NCI-H526 treated with DMSO at 0.1 percent for 48 hours (cell line): ENCODE measurements around the gene KRTCAP2.
A peak's percentile ranks its signal among the peaks of the same experiment; 100 is the strongest.
"Not testable (repeated sequence)": the region's sequence is repeated elsewhere in the genome, so short reads cannot be mapped to it uniquely, and the experiment has no call there.

Experiments
- DNase-seq: peaks from one replicate; lab custom pipeline; 2025; lab: John Stamatoyannopoulos, UW

Gene KRTCAP2

GRCh38 chr1:155168456-155169210 lies 4.5 kb downstream of the KRTCAP2 start:
- no peak for DNase-seq

GRCh38 chr1:155168105-155168445 lies 5.0 kb downstream of the KRTCAP2 start:
- not testable (repeated sequence) for DNase-seq

- peak; percentile 97 for DNase-seq
These were observed 5.7 kb downstream of the KRTCAP2 start for GRCh38 chr1:155167166-155168104.

- no peak for DNase-seq
These were observed 6.5 kb downstream of the KRTCAP2 start for GRCh38 chr1:155166471-155167165.

- DNase-seq: no peak
These were observed 7.0 kb downstream of the KRTCAP2 start for GRCh38 chr1:155166051-155166470.

- DNase-seq: not testable (repeated sequence)
These were observed 8.5 kb downstream of the KRTCAP2 start for GRCh38 chr1:155164625-155165024.

- not testable (repeated sequence) for DNase-seq
These were observed 9.3 kb downstream of the KRTCAP2 start for GRCh38 chr1:155163785-155164184.

- DNase-seq: not testable (repeated sequence)
These were observed 10.5 kb downstream of the KRTCAP2 start for GRCh38 chr1:155162631-155163030.

- DNase-seq: no peak
These were observed 13.0 kb downstream of the KRTCAP2 start for GRCh38 chr1:155160128-155160527.

- no peak for DNase-seq
These were observed 14.1 kb downstream of the KRTCAP2 start for GRCh38 chr1:155158991-155159390.

GRCh38 chr1:155155996-155156643 lies 17.0 kb downstream of the KRTCAP2 start:
- DNase-seq: not testable (repeated sequence)

- DNase-seq: no peak
These were observed 27.6 kb downstream of the KRTCAP2 start for GRCh38 chr1:155145491-155145890.

GRCh38 chr1:155141749-155142148 lies 31.4 kb downstream of the KRTCAP2 start:
- no peak for DNase-seq

GRCh38 chr1:155140630-155140953 lies 32.5 kb downstream of the KRTCAP2 start:
- no peak for DNase-seq

GRCh38 chr1:155139895-155140629 lies 33.0 kb downstream of the KRTCAP2 start, which contains the start of gene DPM3:
Gene DPM3, minus strand, starts transcription at chr1:155140531. Its CDS starts 291 bp downstream, at chr1:155140240.
- DNase-seq: peak; percentile 88

GRCh38 chr1:155137154-155137949 lies 35.8 kb downstream of the KRTCAP2 start:
- no peak for DNase-seq

- DNase-seq: peak; percentile 45
These were observed 36.4 kb downstream of the KRTCAP2 start for GRCh38 chr1:155136748-155137147.

GRCh38 chr1:155135415-155136028 lies 37.6 kb downstream of the KRTCAP2 start, which contains the start of gene SLC50A1:
Gene SLC50A1, plus strand, starts transcription at chr1:155135852. Its CDS starts 60 bp downstream, at chr1:155135912.
- DNase-seq: peak; percentile 99

- peak; percentile 66 for DNase-seq
These were observed 38.2 kb downstream of the KRTCAP2 start for GRCh38 chr1:155134880-155135414.
